Omental fat pad (tissue), 4 donors: Measurements from ENCODE around the gene KCNS1. TPM values are rescaled to one million over a fixed set of nuclear protein-coding genes. Genes with fewer than 3 reads are reported as not detected.

Experiments used
- ATAC-seq: fragments of 150-250 bp; one replicate; pipeline ENCODE4 v1.9.1; 2016; ENCODE audit warnings: mild to moderate bottlenecking, moderate library complexity; ENCODE audit not compliant: low FRiP score
- DNase-seq: peaks from one replicate; pipeline ENCODE4 v3.0.0-alpha.2; 2019; ENCODE audit warnings: low spot score
- total RNA-seq, 4 donors: library from RNA; depleted of rRNA; stranded (reverse); fragments of >200 nt; gene quantifications; one replicate each; pipeline ENCODE4 v1.1.0, GENCODE V29; 2016
- TF ChIP-seq, protein P1 (sequence below), 3 donors: fragments of 450-650 bp; IDR thresholded peaks; one replicate each; pipeline ENCODE4 v1.5.1; 2016 to 2017; ENCODE audit warnings: antibody characterized with exemption in 3 of 3, mild to moderate bottlenecking in 3 of 3, moderate library complexity in 2 of 3

KCNS1 gene
- total RNA-seq, 4 donors from 2014 or later: 0.47 to 0.60 (median 0.56) TPM; not detected in 1

DNA sequence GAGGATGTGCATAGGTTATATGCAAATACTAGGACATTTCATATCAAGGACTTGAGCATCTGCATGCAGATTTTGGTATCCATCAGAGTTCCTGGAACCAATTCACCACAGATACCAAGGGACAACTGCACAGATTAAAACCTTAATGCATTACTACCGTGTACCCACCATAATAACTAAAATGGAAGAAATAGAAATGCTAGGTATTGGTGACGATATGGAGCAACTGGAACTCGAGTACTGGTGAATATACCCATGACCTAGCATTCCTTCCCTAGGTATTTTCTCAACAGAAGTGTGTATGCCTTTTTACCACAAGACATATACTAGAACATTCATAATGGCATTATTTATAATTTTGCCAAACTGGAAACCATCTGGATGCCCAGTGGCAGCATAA lies 18.5 kb downstream of the KCNS1 start:
- TF ChIP-seq, protein P1, sequence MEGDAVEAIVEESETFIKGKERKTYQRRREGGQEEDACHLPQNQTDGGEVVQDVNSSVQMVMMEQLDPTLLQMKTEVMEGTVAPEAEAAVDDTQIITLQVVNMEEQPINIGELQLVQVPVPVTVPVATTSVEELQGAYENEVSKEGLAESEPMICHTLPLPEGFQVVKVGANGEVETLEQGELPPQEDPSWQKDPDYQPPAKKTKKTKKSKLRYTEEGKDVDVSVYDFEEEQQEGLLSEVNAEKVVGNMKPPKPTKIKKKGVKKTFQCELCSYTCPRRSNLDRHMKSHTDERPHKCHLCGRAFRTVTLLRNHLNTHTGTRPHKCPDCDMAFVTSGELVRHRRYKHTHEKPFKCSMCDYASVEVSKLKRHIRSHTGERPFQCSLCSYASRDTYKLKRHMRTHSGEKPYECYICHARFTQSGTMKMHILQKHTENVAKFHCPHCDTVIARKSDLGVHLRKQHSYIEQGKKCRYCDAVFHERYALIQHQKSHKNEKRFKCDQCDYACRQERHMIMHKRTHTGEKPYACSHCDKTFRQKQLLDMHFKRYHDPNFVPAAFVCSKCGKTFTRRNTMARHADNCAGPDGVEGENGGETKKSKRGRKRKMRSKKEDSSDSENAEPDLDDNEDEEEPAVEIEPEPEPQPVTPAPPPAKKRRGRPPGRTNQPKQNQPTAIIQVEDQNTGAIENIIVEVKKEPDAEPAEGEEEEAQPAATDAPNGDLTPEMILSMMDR (IDR thresholded peaks at IDR 0.05): no peak
- ATAC-seq (no peak), DNase-seq (no peak)

DNA sequence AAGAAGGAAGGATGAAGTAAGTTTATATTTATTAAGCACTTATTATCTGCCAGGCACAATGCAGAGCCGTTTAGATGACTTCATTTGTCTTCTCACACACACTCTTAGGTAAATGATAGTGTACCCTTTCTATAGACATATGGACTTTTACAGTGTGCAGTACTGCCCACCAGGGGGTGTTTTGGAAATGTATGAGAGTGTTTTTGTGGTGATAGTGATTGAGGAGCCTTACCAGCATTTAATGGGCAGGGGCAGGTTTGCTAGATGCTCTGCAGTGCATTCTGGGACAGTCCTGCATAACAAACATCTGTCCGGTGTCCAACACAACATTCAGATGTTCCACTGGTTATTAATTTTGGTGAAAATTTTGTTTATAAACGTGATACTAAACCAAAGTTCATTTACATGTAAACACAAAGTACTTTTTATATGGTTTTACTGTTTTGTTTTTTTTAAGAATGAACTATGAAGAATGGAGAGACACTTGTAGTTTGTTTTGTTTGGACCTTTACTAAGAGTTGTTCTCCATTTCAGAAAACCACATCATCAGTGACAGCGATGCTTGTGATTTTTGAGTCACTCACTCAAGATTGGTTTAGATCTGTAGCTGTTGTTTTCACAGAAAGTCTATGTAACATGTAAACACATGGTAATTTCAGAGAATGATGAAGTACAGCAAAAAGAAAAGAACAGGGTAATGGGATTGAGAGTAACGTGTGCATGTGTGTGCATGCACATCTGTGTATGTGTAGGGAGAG lies 19.9 kb downstream of the KCNS1 start:
- DNase-seq (no peak), ATAC-seq (no peak)
- TF ChIP-seq, protein P1 (IDR thresholded peaks at IDR 0.05): no peak

DNA sequence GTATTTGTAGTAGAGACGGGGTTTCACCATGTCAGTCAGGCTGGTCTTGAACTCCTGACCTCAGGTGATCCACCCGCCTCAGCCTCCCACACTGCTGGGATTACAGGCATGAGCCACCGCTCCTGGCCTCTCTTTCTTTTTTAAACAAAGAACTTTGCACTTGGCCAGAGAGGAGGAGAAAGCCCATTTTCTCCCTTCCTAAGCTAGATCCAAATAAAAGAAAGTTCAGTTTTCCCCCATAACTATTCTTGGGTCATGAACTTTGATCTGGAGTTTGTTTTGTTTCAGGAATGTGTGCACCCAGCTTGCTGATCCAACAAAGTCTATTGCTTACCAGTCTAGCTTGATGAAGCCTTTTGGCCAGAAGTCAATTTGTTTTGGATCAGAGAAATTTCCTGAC lies 23.4 kb downstream of the KCNS1 start:
- TF ChIP-seq, protein P1 (IDR thresholded peaks at IDR 0.05): no peak
- DNase-seq (no peak), ATAC-seq (no peak)

DNA sequence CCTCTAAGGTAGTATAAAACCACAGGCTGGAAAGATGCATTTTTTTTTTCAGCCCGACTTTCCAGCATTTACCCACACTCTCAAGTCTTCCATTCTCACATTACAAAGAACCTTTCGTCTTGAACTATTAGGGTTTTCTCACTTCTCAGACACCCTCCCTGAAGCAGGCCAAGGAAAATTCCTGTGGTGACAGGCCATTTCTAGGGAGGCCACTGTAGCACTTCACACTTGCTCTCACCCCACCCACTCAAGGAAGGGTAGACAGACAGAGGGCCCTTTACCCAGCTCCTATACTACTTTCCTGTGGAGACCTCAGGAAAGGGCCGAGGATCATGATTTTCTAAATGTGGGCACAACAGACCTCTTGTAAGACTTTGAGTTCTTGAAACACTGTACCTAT lies 27.7 kb downstream of the KCNS1 start:
- ATAC-seq (no peak), DNase-seq (no peak)
- TF ChIP-seq, protein P1 (IDR thresholded peaks at IDR 0.05): no peak

DNA sequence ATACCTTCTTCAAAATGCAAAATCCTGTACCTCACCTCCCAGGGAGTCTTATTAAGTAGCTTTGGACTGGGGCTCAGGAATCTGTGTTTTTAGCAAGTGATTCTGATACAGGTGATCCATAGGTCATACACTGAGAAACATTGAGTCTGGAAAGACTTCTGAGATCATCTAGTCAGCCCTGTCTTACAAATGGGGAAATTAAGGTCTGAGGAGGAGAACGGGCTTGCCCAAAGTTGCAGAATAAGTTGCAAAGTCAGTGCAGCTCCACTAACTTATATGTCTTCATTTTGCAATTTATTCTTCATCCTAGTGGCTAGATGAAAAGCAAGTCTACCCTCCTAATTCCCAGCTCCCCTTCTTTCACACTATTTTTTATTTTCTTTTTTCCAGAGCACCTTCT lies 28.9 kb downstream of the KCNS1 start:
- TF ChIP-seq, protein P1 (IDR thresholded peaks at IDR 0.05): no peak
- no peak for DNase-seq
- no peak for ATAC-seq

DNA sequence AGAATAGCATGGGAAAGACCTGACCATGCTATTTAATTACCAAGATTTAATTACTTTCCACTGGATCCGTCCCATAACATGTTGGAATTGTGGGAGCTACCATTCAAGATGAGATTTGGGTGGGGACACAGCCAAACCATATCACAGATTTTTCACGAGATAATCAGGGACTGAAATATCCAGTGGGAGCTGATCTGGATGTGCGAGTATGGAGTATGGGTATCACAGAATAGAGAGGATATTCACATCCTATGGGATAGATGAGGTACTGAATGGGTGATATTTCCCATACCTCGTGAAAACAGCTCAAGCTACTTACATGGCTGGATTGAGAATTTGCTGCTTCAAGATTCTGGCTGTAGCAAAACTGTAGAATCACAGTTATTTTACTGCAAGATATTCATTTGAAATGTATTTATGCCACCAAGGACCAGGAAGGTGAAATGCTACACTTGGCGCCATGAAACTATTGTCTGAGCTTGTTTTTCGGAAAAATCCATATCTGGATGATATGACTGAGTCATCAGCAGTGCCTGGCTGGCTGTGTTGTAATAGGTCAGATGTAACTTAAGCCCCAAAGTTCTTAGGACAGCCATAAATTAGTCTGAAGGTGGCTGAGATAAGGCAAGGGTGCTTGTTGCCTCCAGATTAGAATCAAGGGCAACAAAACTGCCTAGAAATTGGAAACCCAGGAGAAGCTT lies 29.8 kb downstream of the KCNS1 start:
- TF ChIP-seq, protein P1 (IDR thresholded peaks at IDR 0.05): no peak
- DNase-seq (no peak), ATAC-seq (no peak)

DNA sequence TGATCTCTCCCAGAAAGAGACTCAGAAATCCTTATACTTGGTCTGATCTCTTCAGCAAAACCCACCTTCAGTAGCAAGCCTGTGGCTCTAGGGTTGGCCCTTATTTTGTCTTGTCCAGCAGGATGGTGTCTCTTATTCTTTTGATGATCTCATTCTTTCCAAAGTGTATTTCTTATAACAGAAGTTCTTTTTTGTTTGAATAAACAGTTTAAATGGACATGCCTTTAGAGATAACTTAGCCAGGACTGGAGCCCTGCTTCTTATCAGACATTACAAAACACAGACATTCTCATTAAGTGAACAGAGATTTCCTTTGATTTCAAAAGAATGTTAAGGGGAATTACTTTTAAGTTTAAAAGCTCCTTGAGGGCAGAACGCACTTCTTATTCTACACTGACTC lies 31.7 kb downstream of the KCNS1 start:
- TF ChIP-seq, protein P1 (IDR thresholded peaks at IDR 0.05): no peak
- ATAC-seq: no peak
- DNase-seq: no peak
